OCI-LY7 (cell line): ENCODE data around the gene RASSF5.

ENCODE experiments used
- CTCF ChIP-seq: fragments of 200-600 bp; sonication (generic); conservative IDR thresholded peaks from 2 replicates; pipeline ENCODE4 v1.5.1; 2014; ENCODE audit warnings: mild to moderate bottlenecking, antibody characterized with exemption, low read length, moderate library complexity, mixed read lengths
- EZH2phosphoT487 ChIP-seq: fragments of 200-600 bp; sonication (generic); IDR thresholded peaks from 2 replicates; pipeline ENCODE4 v1.6.1; 2018; ENCODE audit warnings: low read depth, borderline replicate concordance, mild to moderate bottlenecking, mixed run types, antibody characterized with exemption, low read length, moderate library complexity, mixed read lengths

DNA sequence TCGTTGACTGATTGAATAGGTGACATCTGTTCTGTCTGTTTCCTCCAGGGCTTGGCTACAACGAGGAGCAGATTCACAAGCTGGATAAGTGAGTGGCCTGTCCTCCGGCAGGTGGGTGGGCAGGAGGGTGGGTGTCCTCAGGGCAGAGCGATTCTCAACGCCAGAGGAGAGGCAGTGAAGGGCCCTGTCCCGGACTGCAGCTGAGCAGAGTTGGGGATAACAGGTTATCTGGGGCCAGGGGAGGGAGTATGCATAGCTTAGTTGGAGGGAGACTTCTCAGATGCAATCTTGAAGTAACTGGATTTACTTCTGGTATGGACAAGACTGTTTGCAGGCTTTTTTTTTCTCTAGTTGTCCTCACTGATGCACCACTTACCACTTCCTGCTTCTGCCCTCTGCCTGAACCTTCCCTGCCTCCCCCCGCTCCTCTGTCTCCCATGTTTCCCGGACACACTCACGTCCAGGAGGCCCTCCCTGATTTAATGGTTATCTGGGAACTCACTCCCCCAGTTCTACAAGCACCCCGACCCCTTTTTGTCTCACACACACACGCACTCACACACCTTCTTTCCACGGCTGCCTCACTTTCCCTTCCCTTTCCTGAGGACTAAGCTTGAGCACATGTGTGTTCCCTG, 16.4 kb upstream of the RASSF5 start:
- no peak for TF ChIP-seq CTCF
- no peak for TF ChIP-seq EZH2phosphoT487
